ENCODE results near the gene CBR1. TPM values are rescaled to one million over a fixed set of nuclear protein-coding genes. Genes with fewer than 3 reads are reported as not detected.
A peak's percentile ranks its signal among the peaks of the same experiment; 100 is the strongest.

CBR1 gene
- total and polyA plus RNA-seq, 2 of the 13 experiments (the other 11 are each of a cell fraction or from before 2014, with no cell fraction given): 33.7 to 38.7 TPM

DNA sequence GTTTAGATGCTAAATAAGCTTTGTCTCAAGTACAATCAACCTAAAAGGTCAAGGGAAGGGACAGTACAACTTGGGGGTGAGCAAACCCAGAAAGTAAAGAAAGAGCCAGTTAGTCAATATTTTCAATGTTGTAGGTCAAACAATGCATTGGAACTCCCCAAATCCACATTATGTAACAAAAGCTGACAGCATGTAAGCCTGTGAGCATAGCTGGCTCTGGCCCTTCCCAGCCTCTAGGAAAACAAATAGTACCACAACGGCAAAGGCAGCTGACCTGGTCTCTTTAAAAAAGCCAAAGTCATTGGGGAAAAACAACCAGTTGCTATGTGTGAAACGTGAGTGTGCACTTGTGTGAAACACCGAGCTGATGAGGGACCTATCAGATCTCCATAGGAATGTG is 3.4 kb downstream of the CBR1 start (continued):
- TF ChIP-seq, protein P1, sequence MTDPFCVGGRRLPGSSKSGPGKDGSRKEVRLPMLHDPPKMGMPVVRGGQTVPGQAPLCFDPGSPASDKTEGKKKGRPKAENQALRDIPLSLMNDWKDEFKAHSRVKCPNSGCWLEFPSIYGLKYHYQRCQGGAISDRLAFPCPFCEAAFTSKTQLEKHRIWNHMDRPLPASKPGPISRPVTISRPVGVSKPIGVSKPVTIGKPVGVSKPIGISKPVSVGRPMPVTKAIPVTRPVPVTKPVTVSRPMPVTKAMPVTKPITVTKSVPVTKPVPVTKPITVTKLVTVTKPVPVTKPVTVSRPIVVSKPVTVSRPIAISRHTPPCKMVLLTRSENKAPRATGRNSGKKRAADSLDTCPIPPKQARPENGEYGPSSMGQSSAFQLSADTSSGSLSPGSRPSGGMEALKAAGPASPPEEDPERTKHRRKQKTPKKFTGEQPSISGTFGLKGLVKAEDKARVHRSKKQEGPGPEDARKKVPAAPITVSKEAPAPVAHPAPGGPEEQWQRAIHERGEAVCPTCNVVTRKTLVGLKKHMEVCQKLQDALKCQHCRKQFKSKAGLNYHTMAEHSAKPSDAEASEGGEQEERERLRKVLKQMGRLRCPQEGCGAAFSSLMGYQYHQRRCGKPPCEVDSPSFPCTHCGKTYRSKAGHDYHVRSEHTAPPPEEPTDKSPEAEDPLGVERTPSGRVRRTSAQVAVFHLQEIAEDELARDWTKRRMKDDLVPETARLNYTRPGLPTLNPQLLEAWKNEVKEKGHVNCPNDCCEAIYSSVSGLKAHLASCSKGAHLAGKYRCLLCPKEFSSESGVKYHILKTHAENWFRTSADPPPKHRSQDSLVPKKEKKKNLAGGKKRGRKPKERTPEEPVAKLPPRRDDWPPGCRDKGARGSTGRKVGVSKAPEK (CRISPR knock-in tag; IDR thresholded peaks at IDR 0.05; ENCODE audit: borderline replicate concordance): no peak
- TF ChIP-seq ZBTB8A (CRISPR knock-in tag; IDR thresholded peaks at IDR 0.05; ENCODE audit: borderline replicate concordance, low read depth) (no peak), FOXA1 (IDR thresholded peaks at IDR 0.05) (no peak), FOXA1 (CRISPR knock-in tag; IDR thresholded peaks at IDR 0.05) (peak; percentile 29; the same call in 1 of the 2 replicates), MLLT10 (CRISPR knock-in tag; IDR thresholded peaks at IDR 0.05) (no peak), GFI1 (CRISPR knock-in tag; IDR thresholded peaks at IDR 0.05; ENCODE audit: borderline replicate concordance) (peak; percentile 53; the same call in 1 of the 2 replicates), ZNF207 (IDR thresholded peaks at IDR 0.05; ENCODE audit: borderline replicate concordance) (no peak), EP300 (IDR thresholded peaks at IDR 0.05; ENCODE audit: low read depth in 2 of 2, low read length in 2 of 2) (peak in 1 of 2 experiments; percentile 50; a peak in 1 of 4 replicates), EP300 (CRISPR knock-in tag; IDR thresholded peaks at IDR 0.05; ENCODE audit: borderline replicate concordance) (no peak), ZNF232 (CRISPR knock-in tag; IDR thresholded peaks at IDR 0.05; ENCODE audit: borderline replicate concordance) (0 out of 2 replicates have a peak, but pooled peaks have one; percentile 35), JDP2 (CRISPR knock-in tag; IDR thresholded peaks at IDR 0.05; ENCODE audit: borderline replicate concordance) (no peak), PTBP1 (IDR thresholded peaks at IDR 0.05; ENCODE audit: low read depth, low read length, poor library complexity, severe bottlenecking) (no peak), ZNF790 (CRISPR knock-in tag; IDR thresholded peaks at IDR 0.05; ENCODE audit: borderline replicate concordance) (no peak), DNMT3B (CRISPR knock-in tag; conservative IDR thresholded peaks at IDR 0.05) (no peak), HMG20A (CRISPR knock-in tag; IDR thresholded peaks at IDR 0.05; ENCODE audit: borderline replicate concordance) (peak; percentile 57; the same call in 1 of the 2 replicates), NKX3-1 (CRISPR knock-in tag; IDR thresholded peaks at IDR 0.05) (no peak), SCMH1 (CRISPR knock-in tag; IDR thresholded peaks at IDR 0.05; ENCODE audit: borderline replicate concordance) (no peak)
- TF ChIP-seq, protein P2, sequence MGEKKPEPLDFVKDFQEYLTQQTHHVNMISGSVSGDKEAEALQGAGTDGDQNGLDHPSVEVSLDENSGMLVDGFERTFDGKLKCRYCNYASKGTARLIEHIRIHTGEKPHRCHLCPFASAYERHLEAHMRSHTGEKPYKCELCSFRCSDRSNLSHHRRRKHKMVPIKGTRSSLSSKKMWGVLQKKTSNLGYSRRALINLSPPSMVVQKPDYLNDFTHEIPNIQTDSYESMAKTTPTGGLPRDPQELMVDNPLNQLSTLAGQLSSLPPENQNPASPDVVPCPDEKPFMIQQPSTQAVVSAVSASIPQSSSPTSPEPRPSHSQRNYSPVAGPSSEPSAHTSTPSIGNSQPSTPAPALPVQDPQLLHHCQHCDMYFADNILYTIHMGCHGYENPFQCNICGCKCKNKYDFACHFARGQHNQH (CRISPR knock-in tag; IDR thresholded peaks at IDR 0.05): peak; percentile 53; the same call in 1 of the 2 replicates
- TF ChIP-seq, protein P3, sequence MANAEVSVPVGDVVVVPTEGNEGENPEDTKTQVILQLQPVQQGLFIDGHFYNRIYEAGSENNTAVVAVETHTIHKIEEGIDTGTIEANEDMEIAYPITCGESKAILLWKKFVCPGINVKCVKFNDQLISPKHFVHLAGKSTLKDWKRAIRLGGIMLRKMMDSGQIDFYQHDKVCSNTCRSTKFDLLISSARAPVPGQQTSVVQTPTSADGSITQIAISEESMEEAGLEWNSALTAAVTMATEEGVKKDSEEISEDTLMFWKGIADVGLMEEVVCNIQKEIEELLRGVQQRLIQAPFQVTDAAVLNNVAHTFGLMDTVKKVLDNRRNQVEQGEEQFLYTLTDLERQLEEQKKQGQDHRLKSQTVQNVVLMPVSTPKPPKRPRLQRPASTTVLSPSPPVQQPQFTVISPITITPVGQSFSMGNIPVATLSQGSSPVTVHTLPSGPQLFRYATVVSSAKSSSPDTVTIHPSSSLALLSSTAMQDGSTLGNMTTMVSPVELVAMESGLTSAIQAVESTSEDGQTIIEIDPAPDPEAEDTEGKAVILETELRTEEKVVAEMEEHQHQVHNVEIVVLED (CRISPR knock-in tag; IDR thresholded peaks at IDR 0.05; ENCODE audit: borderline replicate concordance): no peak
- TF ChIP-seq, protein P4, sequence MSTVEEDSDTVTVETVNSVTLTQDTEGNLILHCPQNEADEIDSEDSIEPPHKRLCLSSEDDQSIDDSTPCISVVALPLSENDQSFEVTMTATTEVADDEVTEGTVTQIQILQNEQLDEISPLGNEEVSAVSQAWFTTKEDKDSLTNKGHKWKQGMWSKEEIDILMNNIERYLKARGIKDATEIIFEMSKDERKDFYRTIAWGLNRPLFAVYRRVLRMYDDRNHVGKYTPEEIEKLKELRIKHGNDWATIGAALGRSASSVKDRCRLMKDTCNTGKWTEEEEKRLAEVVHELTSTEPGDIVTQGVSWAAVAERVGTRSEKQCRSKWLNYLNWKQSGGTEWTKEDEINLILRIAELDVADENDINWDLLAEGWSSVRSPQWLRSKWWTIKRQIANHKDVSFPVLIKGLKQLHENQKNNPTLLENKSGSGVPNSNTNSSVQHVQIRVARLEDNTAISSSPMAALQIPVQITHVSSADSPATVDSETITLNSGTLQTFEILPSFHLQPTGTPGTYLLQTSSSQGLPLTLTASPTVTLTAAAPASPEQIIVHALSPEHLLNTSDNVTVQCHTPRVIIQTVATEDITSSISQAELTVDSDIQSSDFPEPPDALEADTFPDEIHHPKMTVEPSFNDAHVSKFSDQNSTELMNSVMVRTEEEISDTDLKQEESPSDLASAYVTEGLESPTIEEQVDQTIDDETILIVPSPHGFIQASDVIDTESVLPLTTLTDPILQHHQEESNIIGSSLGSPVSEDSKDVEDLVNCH (CRISPR knock-in tag; IDR thresholded peaks at IDR 0.05): no peak
